Measurements from ENCODE around the gene DAO.
A peak's percentile ranks its signal among the peaks of the same experiment; 100 is the strongest.

DAO gene

DNA sequence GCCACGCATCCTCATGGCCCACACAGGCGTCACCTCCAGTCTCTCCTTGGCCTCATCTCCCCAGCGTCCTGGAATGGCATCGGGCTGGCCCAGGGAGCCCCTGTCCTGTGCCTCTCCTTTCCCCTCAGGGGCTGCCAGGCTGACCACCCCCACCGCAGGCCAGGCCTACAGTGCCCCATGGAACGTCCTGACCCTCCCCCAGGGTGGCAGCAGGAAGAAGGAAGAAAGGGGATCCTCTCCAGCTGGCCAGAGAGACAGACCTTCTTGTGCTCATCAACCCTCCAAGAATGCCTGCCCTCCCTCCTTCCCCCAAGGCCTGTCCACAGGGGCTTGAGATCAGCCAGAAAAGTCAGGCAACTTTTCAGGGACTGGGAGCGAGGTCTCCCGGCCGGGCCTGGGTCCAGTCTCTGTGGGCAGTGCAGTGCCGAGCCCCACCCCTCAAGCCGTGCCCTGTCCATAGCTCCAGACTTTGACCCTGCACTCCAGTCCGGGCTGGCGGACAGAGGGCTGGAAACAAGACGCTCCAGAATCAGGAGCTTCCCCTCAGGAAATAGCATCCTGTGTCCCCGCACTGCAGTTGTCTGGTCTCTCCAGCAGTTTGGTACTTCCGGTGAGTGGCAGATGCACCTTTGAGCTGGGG lies at the start of gene DAO:
TSS of gene DAO (plus strand) at position 478 of the 640 bp plus-strand sequence. CDS start 4,915 bp downstream, outside the sequence.
- Mint-ChIP-seq H3K27ac (no peak within 1 kb of the TSS), H3K9me3 (no peaks in the 10 kb centered on the region), H3K4me1 (peaks cover 6% of the 10 kb centered on the region), H3K4me3 (no peak within 1 kb of the TSS), H3K36me3 (no peaks in the 10 kb centered on the region)
- ATAC-seq: no peak
- DNase-seq (ENCODE audit: low spot score in 2 of 2): no peak

DNA sequence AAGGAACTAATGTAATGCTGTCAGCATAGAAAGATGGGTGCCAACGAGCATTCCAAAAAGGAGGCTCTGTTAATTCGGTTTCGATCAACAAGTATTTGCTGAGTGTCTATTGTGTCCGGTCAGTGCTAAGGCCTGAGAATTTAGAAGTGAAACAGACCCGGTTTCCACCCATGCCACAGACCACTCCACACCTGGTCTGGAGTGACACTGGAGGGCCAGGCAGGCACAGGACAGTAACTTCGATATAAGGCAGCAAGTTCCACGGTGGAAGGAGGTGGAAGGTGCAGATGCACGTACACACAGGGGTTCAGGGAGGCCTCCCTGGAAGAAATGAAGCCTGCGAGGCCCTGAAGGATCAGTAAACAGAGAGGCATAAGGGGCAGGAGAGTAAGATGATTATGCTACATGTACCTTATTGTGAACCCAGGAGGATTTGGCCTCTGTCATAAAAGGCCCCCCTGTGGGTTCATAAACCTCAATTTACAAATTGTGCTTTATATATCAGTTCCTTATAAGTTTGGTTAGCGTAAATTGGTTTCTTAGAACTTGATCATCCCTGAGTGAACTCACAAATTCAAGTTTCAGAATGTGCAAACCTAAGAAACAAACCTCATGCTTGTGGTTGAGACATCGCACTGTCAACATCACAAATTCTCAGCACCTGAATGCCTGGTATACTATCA lies 48.4 kb upstream of the DAO start:
- H3K4me3 Mint-ChIP-seq: peak overlapping the region; percentile 59
- H3K27ac Mint-ChIP-seq: peak overlapping the region; percentile 79
- H3K9me3 Mint-ChIP-seq: no peaks in the 10 kb centered on the region
- ATAC-seq (peak; percentile 95), DNase-seq (ENCODE audit: low spot score in 2 of 2) (peak in 1 of 2 donors; percentile 63)
- peaks cover 97% of the 10 kb centered on the region for H3K36me3 Mint-ChIP-seq
- H3K4me1 Mint-ChIP-seq: peaks cover 74% of the 10 kb centered on the region

DNA sequence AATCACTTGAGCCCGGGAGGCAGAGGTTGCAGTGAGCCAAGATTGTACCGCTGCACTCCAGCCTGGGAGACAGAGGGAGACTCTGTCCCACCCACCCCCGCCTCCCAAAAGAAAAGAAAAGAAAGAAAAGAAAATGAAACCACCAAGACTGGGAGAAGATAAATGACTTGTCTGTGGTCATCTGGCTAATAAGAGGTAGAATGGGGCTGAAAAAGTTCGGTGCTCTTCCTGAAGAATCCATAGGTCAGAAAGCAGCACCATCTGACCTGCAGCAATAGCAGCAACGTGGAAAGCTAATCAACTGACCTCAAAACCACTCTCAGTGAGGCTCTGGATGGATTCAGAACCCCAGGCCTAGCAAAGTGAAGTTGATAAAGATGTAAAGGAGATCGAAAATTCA lies 47.7 kb upstream of the DAO start:
- peaks cover 72% of the 10 kb centered on the region for H3K4me1 Mint-ChIP-seq
- H3K4me3 Mint-ChIP-seq: peak overlapping the region; percentile 59
- DNase-seq (ENCODE audit: low spot score in 2 of 2) (no peak), ATAC-seq (no peak)
- H3K27ac Mint-ChIP-seq: peak overlapping the region; percentile 79
- no peaks in the 10 kb centered on the region for H3K9me3 Mint-ChIP-seq
- peaks cover 96% of the 10 kb centered on the region for H3K36me3 Mint-ChIP-seq

DNA sequence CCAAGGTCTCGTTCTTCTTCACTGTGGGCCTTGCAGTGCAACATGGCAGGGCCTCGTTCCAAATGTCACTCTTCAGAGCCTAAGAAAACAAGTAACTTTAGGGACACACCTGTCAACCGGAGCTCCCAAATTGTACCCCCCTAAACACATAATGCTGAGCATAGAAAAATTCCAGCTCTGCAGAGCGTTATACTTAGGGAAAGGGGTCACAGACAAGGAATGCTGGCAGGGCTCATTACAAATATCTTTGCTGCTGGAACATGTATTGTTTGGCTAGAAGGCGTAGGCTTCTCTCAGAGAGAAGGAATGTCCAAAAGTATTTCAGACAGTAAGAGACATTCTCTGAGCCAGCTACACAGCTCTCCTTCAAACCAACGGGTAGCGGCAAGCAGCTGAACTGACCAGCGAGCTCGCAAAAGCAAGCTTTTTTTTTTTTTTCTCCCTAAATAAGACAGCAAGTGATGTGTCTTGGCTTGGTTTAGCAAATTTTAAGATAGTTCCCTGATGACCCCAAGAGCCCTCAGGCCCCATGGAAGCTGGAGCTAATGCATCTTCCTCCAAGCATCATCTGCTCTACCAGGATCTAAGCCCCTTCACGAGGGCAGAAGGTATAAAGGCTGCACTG lies 47.0 kb upstream of the DAO start:
- Mint-ChIP-seq H3K9me3 (no peaks in the 10 kb centered on the region), H3K36me3 (peaks cover 94% of the 10 kb centered on the region), H3K4me1 (peaks cover 72% of the 10 kb centered on the region), H3K4me3 (peak overlapping the region; percentile 59), H3K27ac (peak overlapping the region; percentile 79)
- ATAC-seq: no peak
- DNase-seq (ENCODE audit: low spot score in 2 of 2): no peak

GRCh38 chr12:108833355-108833733 lies 46.5 kb upstream of the DAO start:
- peaks cover 74% of the 10 kb centered on the region for H3K4me1 Mint-ChIP-seq

DNA sequence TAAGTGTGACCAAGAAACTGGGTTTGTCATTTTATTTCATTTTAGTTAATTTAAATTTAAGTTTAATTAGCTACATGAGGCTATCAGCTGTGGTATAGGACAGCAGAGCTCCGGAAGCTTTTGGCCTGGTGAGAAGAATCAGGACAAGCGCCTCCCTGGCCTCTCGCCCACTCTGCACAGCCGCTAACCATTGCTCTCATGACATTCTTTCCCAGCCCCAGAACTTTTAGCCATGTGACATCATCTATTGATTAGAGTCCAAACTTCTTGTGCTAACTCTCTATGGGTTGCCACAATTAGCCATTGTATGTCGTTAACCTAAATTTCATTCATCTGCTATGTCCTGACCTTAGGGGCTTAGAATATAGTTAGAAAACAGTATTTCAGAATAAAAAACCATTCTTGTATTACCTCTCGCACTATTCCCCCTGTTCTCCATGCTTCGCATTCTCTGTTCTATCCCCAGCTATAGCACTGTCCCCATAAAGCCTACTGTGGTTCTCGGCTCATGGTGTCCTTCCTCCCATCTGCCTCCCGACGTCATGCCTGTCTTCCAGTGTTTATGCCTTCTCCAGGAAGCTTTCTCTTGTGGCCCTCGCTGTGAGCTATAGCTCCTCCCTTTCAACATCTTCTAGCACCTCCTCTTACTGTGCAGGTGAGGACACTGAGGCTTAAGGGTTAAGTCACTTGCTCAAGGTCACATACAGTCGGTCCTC lies 46.0 kb upstream of the DAO start:
- H3K27ac Mint-ChIP-seq: peak overlapping the region; percentile 37
- H3K36me3 Mint-ChIP-seq: peaks cover 94% of the 10 kb centered on the region
- H3K4me3 Mint-ChIP-seq: no peak overlapping the region
- H3K9me3 Mint-ChIP-seq: no peaks in the 10 kb centered on the region
- DNase-seq (ENCODE audit: low spot score in 2 of 2) (no peak), ATAC-seq (no peak)
- H3K4me1 Mint-ChIP-seq: peaks cover 80% of the 10 kb centered on the region

More at GRCh38 chr12:108833355-108833733, 46.5 kb upstream of the DAO start:
- Mint-ChIP-seq H3K9me3 (no peaks in the 10 kb centered on the region), H3K36me3 (peaks cover 94% of the 10 kb centered on the region), H3K4me3 (no peak overlapping the region), H3K27ac (peak overlapping the region; percentile 37)
- DNase-seq (ENCODE audit: low spot score in 2 of 2): no peak
- no peak for ATAC-seq

DNA sequence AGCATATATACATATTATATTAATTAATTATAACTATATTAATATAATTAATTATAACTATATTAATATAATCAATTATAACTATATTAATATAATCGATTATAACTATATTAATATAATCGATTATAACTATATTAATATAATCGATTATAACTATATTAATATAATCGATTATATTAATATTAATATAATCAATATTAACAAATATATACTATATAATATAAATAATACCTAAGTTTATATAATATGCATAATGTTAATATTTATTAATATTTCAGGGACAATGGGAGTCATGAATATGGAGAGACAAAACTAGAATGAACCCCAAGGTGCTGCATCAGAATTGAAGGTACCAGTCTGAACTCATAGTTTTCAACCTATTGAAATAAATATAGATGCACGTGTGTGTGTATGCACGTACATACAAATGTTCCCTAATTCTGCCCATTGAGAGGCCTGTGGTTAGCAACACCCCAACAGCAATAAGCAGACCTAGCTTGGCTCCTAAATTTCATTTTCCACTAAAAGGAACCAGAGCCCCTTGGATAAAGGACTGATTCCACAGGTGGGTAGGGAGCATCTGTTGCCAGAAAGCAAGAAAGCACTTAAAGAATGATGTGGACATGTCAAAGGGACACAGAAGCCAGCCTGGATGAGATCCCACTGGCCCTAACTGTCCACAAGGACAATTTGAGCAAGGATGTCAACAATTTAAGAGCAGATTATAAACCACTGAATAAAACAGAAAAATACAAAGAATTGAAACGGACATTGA lies 43.8 kb upstream of the DAO start:
- H3K36me3 Mint-ChIP-seq: peaks cover 94% of the 10 kb centered on the region
- peak overlapping the region; percentile 98 for H3K27ac Mint-ChIP-seq
- ATAC-seq: no peak

GRCh38 chr12:108837239-108837638 lies 42.7 kb upstream of the DAO start:
- no peak for ATAC-seq
- H3K9me3 Mint-ChIP-seq: no peaks in the 10 kb centered on the region
- peaks cover 86% of the 10 kb centered on the region for H3K4me1 Mint-ChIP-seq
- H3K36me3 Mint-ChIP-seq: peaks cover 94% of the 10 kb centered on the region
- no peak for DNase-seq (ENCODE audit: low spot score in 2 of 2)
- peak overlapping the region; percentile 75 for H3K4me3 Mint-ChIP-seq
- H3K27ac Mint-ChIP-seq: peak overlapping the region; percentile 98

More for the DNA sequence above, 43.8 kb upstream of the DAO start:
- H3K4me3 Mint-ChIP-seq: no peak overlapping the region
- DNase-seq (ENCODE audit: low spot score in 2 of 2): no peak
- H3K9me3 Mint-ChIP-seq: no peaks in the 10 kb centered on the region
- H3K4me1 Mint-ChIP-seq: peaks cover 89% of the 10 kb centered on the region

DNA sequence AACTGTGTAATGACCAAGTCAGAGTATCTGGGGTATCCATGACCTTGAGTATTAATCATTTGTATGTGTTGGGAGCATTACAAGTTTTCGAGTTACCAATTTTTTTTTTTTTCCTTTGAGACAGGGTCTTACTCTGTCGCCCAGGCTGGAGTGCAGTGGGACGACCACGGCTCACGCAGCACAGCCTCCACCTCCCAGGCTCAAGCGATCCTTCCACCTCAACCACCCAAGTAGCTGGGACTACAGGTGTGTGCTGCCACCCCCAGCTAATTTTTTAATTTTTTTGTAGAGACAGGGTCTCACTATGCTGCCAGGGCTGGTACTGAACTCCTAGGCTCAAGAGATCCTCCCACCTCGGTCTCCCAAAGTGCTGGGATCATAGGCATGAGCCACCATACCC lies 42.2 kb upstream of the DAO start:
- ATAC-seq (no peak), DNase-seq (ENCODE audit: low spot score in 2 of 2) (no peak)
- Mint-ChIP-seq H3K36me3 (peaks cover 94% of the 10 kb centered on the region), H3K4me3 (peak overlapping the region; percentile 75), H3K27ac (peak overlapping the region; percentile 98), H3K4me1 (peaks cover 85% of the 10 kb centered on the region), H3K9me3 (no peaks in the 10 kb centered on the region)

- Mint-ChIP-seq H3K27ac (peak overlapping the region; percentile 98), H3K4me1 (peaks cover 78% of the 10 kb centered on the region), H3K36me3 (peaks cover 92% of the 10 kb centered on the region), H3K9me3 (no peaks in the 10 kb centered on the region), H3K4me3 (peak overlapping the region; percentile 75)
- DNase-seq (ENCODE audit: low spot score in 2 of 2) (peak; percentile 64 to 88), ATAC-seq (peak; percentile 98)
Observed at GRCh38 chr12:108838194-108839017, 41.5 kb upstream of the DAO start.

- H3K27ac Mint-ChIP-seq: peak overlapping the region; percentile 98
- DNase-seq (ENCODE audit: low spot score in 2 of 2): peak in 1 of 2 donors; percentile 58
- H3K4me1 Mint-ChIP-seq: peaks cover 72% of the 10 kb centered on the region
- peaks cover 91% of the 10 kb centered on the region for H3K36me3 Mint-ChIP-seq
- H3K9me3 Mint-ChIP-seq: no peaks in the 10 kb centered on the region
- H3K4me3 Mint-ChIP-seq: peak overlapping the region; percentile 75
- ATAC-seq: no peak
Observed at GRCh38 chr12:108839018-108839889, 40.6 kb upstream of the DAO start.

DNA sequence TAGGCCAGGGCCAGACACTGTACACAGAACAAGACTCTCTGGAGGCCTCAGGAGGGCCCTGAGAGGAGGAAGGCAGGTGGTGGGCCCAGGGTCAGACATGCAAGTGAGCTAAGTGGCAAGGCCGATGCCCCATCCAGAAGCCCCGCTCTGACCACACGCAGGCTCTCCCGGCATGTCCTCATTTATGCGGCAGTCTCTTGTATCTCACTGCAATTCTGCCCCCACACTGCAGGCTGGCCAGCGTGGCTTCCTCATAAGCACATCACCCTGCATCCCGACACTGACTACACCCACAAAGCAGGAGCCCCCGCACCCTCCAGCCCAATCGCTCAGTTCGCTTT lies 40.0 kb upstream of the DAO start:
- Mint-ChIP-seq H3K36me3 (peaks cover 91% of the 10 kb centered on the region), H3K4me1 (peaks cover 66% of the 10 kb centered on the region), H3K27ac (peak overlapping the region; percentile 98), H3K9me3 (no peaks in the 10 kb centered on the region), H3K4me3 (peak overlapping the region; percentile 75)
- no peak for ATAC-seq
- DNase-seq (ENCODE audit: low spot score in 2 of 2): no peak

- Mint-ChIP-seq H3K36me3 (peaks cover 92% of the 10 kb centered on the region), H3K27ac (peak overlapping the region; percentile 98), H3K4me1 (peaks cover 61% of the 10 kb centered on the region), H3K9me3 (no peaks in the 10 kb centered on the region), H3K4me3 (no peak overlapping the region)
- DNase-seq (ENCODE audit: low spot score in 2 of 2) (no peak), ATAC-seq (no peak)
Observed at GRCh38 chr12:108840605-108841332, 39.1 kb upstream of the DAO start.

All from stimulated activated effector memory CD8-positive, alpha-beta T cell treated with anti-CD3 and anti-CD28 coated beads, Interleukin-12 subunit alpha, Interleukin-12 subunit beta, amount 100 ng/mL, for 72 hours (primary cell).